Gastrocnemius medialis (tissue), 4 donors: Measurements from ENCODE around the gene ICE1. TPM values are rescaled to one million over a fixed set of nuclear protein-coding genes. Genes with fewer than 3 reads are reported as not detected.

Experiments
- ATAC-seq, 2 donors: fragments of 150-250 bp; one replicate each; pipeline ENCODE4 v1.9.1; 2016
- DNase-seq, 2 donors: peaks; one replicate each; pipeline ENCODE4 v3.0.0-alpha.2; 2019
- H3K27ac ChIP-seq, 4 donors: fragments of 200-600 bp; sonication (generic); 1 replicate in 1 of 4; 2 replicates in 3 of 4; pipeline ENCODE4 v1.5.1; 2016 to 2018; ENCODE audit warnings: mild to moderate bottlenecking in 2 of 4, moderate library complexity in 1 of 4
- H3K27me3 ChIP-seq, 3 donors: fragments of 200-600 bp; sonication (generic) in 2 of 3; 1 replicate in 1 of 3; 2 replicates in 2 of 3; pipeline versions ENCODE4 v1.5.1 to v1.6.0; 2016 to 2019; ENCODE audit warnings: mild to moderate bottlenecking in 1 of 3, moderate library complexity in 1 of 3
- H3K36me3 ChIP-seq, 2 donors: fragments of 200-600 bp; sonication (generic) in 1 of 2; one replicate each; pipeline ENCODE4 v1.5.1; 2017 to 2018
- H3K4me1 ChIP-seq, 2 donors: fragments of 200-600 bp; sonication (generic) in 1 of 2; one replicate each; pipeline ENCODE4 v1.5.1; 2016 to 2017; ENCODE audit warnings: mild to moderate bottlenecking in 2 of 2
- H3K4me3 ChIP-seq, 4 donors: fragments of 200-600 bp; sonication (generic) in 3 of 4; 1 replicate in 1 of 4; 2 replicates in 3 of 4; pipeline ENCODE4 v1.5.1; 2016 to 2019; ENCODE audit warnings: mild to moderate bottlenecking in 2 of 4
- H3K9me3 ChIP-seq, 3 donors: fragments of 200-600 bp; sonication (generic) in 2 of 3; 1 replicate in 1 of 3; 2 replicates in 2 of 3; pipeline ENCODE4 v1.5.1; 2016 to 2019
- POLR2A ChIP-seq, 2 donors: fragments of 450-650 bp; IDR thresholded peaks; one replicate each; pipeline ENCODE4 v1.6.1; 2017; ENCODE audit warnings: antibody characterized with exemption in 2 of 2, mild to moderate bottlenecking in 2 of 2, moderate library complexity in 2 of 2
- in situ Hi-C, 4 donors: fragments of 200-750 bp; cut with MboI; loops; one replicate each; pipeline versions ENCODE4 v1.15.0 to v1.8.0; 2017; ENCODE audit warnings: low sequenced_read_pairs in 4 of 4
- intact Hi-C: fragments of 100-400 bp; cut with DNase I; formaldehyde crosslinking; loops from one replicate; pipeline ENCODE4 v1.15.1; 2023; ENCODE audit warnings: low total_unique reads
- total RNA-seq, 4 donors: library from RNA; depleted of rRNA; stranded (reverse); fragments of >200 nt; gene quantifications; one replicate each; pipeline versions ENCODE4 v1.1.0 to v1.2.3, GENCODE V29; 2016
- TF ChIP-seq, protein P1 (sequence below), 5 experiments: fragments of 450-650 bp in 3 of 5; fragments of 200-600 bp in 2 of 5; sonication (generic) in 2 of 5; IDR thresholded peaks in 4 of 5; conservative IDR thresholded peaks in 1 of 5; 1 replicate in 4 of 5; 2 replicates in 1 of 5; pipeline ENCODE4 v1.5.1; 2016 to 2019; ENCODE audit warnings: antibody characterized with exemption in 5 of 5, mild to moderate bottlenecking in 3 of 5, moderate library complexity in 3 of 5

Gene ICE1
- total RNA-seq, 4 donors from 2014 or later: 24.9 to 34.7 (median 32.7) TPM

GRCh38 chr5:5451863-5452262 is 29.4 kb downstream of the ICE1 start:
- H3K27ac ChIP-seq: no peak overlapping the region
- no peaks in the 10 kb centered on the region for H3K27me3 ChIP-seq
- no peak for DNase-seq
- in situ Hi-C loops (no loop called here), intact Hi-C loops (no loop called here)
- no peaks in the 10 kb centered on the region for H3K9me3 ChIP-seq
- TF ChIP-seq, protein P1, sequence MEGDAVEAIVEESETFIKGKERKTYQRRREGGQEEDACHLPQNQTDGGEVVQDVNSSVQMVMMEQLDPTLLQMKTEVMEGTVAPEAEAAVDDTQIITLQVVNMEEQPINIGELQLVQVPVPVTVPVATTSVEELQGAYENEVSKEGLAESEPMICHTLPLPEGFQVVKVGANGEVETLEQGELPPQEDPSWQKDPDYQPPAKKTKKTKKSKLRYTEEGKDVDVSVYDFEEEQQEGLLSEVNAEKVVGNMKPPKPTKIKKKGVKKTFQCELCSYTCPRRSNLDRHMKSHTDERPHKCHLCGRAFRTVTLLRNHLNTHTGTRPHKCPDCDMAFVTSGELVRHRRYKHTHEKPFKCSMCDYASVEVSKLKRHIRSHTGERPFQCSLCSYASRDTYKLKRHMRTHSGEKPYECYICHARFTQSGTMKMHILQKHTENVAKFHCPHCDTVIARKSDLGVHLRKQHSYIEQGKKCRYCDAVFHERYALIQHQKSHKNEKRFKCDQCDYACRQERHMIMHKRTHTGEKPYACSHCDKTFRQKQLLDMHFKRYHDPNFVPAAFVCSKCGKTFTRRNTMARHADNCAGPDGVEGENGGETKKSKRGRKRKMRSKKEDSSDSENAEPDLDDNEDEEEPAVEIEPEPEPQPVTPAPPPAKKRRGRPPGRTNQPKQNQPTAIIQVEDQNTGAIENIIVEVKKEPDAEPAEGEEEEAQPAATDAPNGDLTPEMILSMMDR (IDR thresholded peaks at IDR 0.05 in 4 of 5, conservative IDR thresholded peaks at IDR 0.05 in 1 of 5): no peak
- no peak for TF ChIP-seq POLR2A (IDR thresholded peaks at IDR 0.05)
- peaks cover 2 to 75% of the 10 kb centered on the region in 2 donors for H3K36me3 ChIP-seq
- no peaks in the 10 kb centered on the region for H3K4me1 ChIP-seq
- H3K4me3 ChIP-seq: no peak overlapping the region
- ATAC-seq: no peak

- Histone ChIP-seq H3K4me1 (no peaks in the 10 kb centered on the region), H3K36me3 (peaks cover 5 to 75% of the 10 kb centered on the region in 2 donors), H3K9me3 (no peaks in the 10 kb centered on the region), H3K27ac (no peak overlapping the region), H3K27me3 (no peaks in the 10 kb centered on the region), H3K4me3 (no peak overlapping the region)
- DNase-seq: no peak
- intact Hi-C loops (no loop called here), in situ Hi-C loops (no loop called here)
- TF ChIP-seq POLR2A (IDR thresholded peaks at IDR 0.05): no peak
- TF ChIP-seq, protein P1 (IDR thresholded peaks at IDR 0.05 in 4 of 5, conservative IDR thresholded peaks at IDR 0.05 in 1 of 5): no peak
- no peak for ATAC-seq
Observed at GRCh38 chr5:5453131-5453530, 30.7 kb downstream of the ICE1 start.

DNA sequence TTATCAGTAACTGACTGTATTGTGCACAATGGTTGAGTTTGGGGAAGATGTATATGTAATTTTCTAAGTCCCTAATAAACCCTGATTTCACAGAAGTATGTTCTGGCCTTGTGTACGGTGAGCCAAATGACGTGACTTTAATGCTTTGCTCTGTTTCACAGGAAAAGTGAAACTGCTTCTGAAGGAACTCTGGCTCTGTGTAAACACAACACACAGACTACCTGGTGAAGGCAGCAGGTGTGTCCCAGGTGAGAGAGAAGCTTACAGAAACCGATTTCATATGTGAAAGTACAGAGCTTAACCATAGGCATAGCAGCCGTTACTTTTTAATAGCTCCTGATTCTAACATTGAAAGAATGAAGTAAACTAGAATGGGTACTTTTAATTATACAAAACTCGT is 31.9 kb downstream of the ICE1 start:
- H3K27me3 ChIP-seq: no peaks in the 10 kb centered on the region
- intact Hi-C loops (no loop called here), in situ Hi-C loops (no loop called here)
- TF ChIP-seq POLR2A (IDR thresholded peaks at IDR 0.05): no peak
- ATAC-seq (no peak), DNase-seq (no peak)
- peaks cover 5 to 75% of the 10 kb centered on the region in 2 donors for H3K36me3 ChIP-seq
- H3K4me1 ChIP-seq: no peaks in the 10 kb centered on the region
- no peaks in the 10 kb centered on the region for H3K9me3 ChIP-seq
- no peak overlapping the region for H3K4me3 ChIP-seq
- no peak overlapping the region for H3K27ac ChIP-seq

- Histone ChIP-seq H3K4me3 (no peak overlapping the region), H3K36me3 (peaks cover 8 to 85% of the 10 kb centered on the region in 2 donors), H3K4me1 (no peaks in the 10 kb centered on the region), H3K27me3 (no peaks in the 10 kb centered on the region), H3K27ac (no peak overlapping the region), H3K9me3 (no peaks in the 10 kb centered on the region)
- ATAC-seq (no peak), DNase-seq (no peak)
- intact Hi-C loops (no loop called here), in situ Hi-C loops (no loop called here)
- no peak for TF ChIP-seq POLR2A (IDR thresholded peaks at IDR 0.05)
- TF ChIP-seq, protein P1 (IDR thresholded peaks at IDR 0.05 in 4 of 5, conservative IDR thresholded peaks at IDR 0.05 in 1 of 5): no peak
Observed at GRCh38 chr5:5456858-5457257, 34.4 kb downstream of the ICE1 start.

GRCh38 chr5:5460311-5460710 is 37.8 kb downstream of the ICE1 start:
- no peak for ATAC-seq
- Histone ChIP-seq H3K36me3 (peaks cover 8 to 99% of the 10 kb centered on the region in 2 donors), H3K4me1 (no peaks in the 10 kb centered on the region), H3K27me3 (no peaks in the 10 kb centered on the region), H3K27ac (no peak overlapping the region), H3K9me3 (no peaks in the 10 kb centered on the region), H3K4me3 (no peak overlapping the region)
- DNase-seq: no peak
- in situ Hi-C loops (no loop called here), intact Hi-C loops (no loop called here)
- no peak for TF ChIP-seq POLR2A (IDR thresholded peaks at IDR 0.05)
- TF ChIP-seq, protein P1 (IDR thresholded peaks at IDR 0.05 in 4 of 5, conservative IDR thresholded peaks at IDR 0.05 in 1 of 5): no peak
